Vagina (tissue), 2 donors: Measurements from ENCODE around the gene SGIP1.

ENCODE experiments used
- CTCF ChIP-seq, 3 experiments: fragments of 450-650 bp in 2 of 3; fragments of 200-600 bp in 1 of 3; sonication (generic) in 1 of 3; IDR thresholded peaks; one replicate each; pipeline ENCODE4 v1.5.1; 2017 to 2019; ENCODE audit warnings: antibody characterized with exemption in 3 of 3, mild to moderate bottlenecking in 2 of 3, moderate library complexity in 2 of 3
- POLR2A ChIP-seq, 2 donors: fragments of 450-650 bp; IDR thresholded peaks; one replicate each; pipeline ENCODE4 v1.6.1; 2017; ENCODE audit warnings: antibody characterized with exemption in 2 of 2, mild to moderate bottlenecking in 2 of 2, moderate library complexity in 2 of 2
- POLR2AphosphoS5 ChIP-seq, 2 donors: sonication (generic); formaldehyde crosslinking; IDR thresholded peaks; one replicate each; pipeline ENCODE4 v1.9.0; 2017; ENCODE audit warnings: antibody characterized with exemption in 2 of 2, mild to moderate bottlenecking in 2 of 2, low read depth in 1 of 2; ENCODE audit not compliant: insufficient read depth in 1 of 2

- TF ChIP-seq CTCF (IDR thresholded peaks at IDR 0.05) (no peak), POLR2A (IDR thresholded peaks at IDR 0.05) (no peak), POLR2AphosphoS5 (IDR thresholded peaks at IDR 0.05; ENCODE audit: insufficient read depth in 1 of 2, low read depth in 1 of 2) (no peak)
Measured at GRCh38 chr1:66676613-66677298, 142.8 kb downstream of the SGIP1 start.
